ENCODE measurements around the gene TNS3.

TNS3 gene

GRCh38 chr7:47344171-47344955, 237.5 kb downstream of the TNS3 start:
- TF ChIP-seq CTCF (IDR thresholded peaks at IDR 0.05; ENCODE audit: low read depth, low read length): no peak
- no peak for DNase-seq (ENCODE audit: extremely low read depth, low read depth)

- no peak for DNase-seq (ENCODE audit: extremely low read depth, low read depth)
- TF ChIP-seq CTCF (IDR thresholded peaks at IDR 0.05; ENCODE audit: low read depth, low read length): no peak
These were observed 238.9 kb downstream of the TNS3 start for GRCh38 chr7:47343061-47343455.

- no peak for TF ChIP-seq CTCF (IDR thresholded peaks at IDR 0.05; ENCODE audit: low read depth, low read length)
- no peak for DNase-seq (ENCODE audit: extremely low read depth, low read depth)
These were observed 239.4 kb downstream of the TNS3 start for GRCh38 chr7:47342296-47343060.

- TF ChIP-seq CTCF (IDR thresholded peaks at IDR 0.05; ENCODE audit: low read depth, low read length): no peak
- DNase-seq (ENCODE audit: extremely low read depth, low read depth): no peak
These were observed 241.4 kb downstream of the TNS3 start for GRCh38 chr7:47340517-47340916.

GRCh38 chr7:47338026-47338425, 243.9 kb downstream of the TNS3 start:
- no peak for DNase-seq (ENCODE audit: extremely low read depth, low read depth)
- no peak for TF ChIP-seq CTCF (IDR thresholded peaks at IDR 0.05; ENCODE audit: low read depth, low read length)

- DNase-seq (ENCODE audit: extremely low read depth, low read depth): no peak
- no peak for TF ChIP-seq CTCF (IDR thresholded peaks at IDR 0.05; ENCODE audit: low read depth, low read length)
These were observed 244.4 kb downstream of the TNS3 start for GRCh38 chr7:47337531-47337930.

All from AG09319 (cell line).